WTC11 (cell line): Measurements from ENCODE around the gene CCDC12. TPM values are rescaled to one million over a fixed set of nuclear protein-coding genes. Genes with fewer than 3 reads are reported as not detected.

Source experiments
- ATAC-seq: fragments of 200-7000 bp; cut with Tn5 transposase; 2 replicates; pipeline ENCODE4 v1.10.0; 2021; ENCODE audit warnings: mild to moderate bottlenecking, moderate library complexity
- CTCF ChIA-PET: fragments of 300-600 bp; sonication (Branson Sonifier 250); formaldehyde crosslinking; loops from one replicate; lab custom pipeline; 2021; ENCODE audit warnings: antibody characterized with exemption; lab: Charles Lee
- POLR2A ChIA-PET: fragments of 350-600 bp; sonication (Branson Sonifier 250); formaldehyde crosslinking; loops from one replicate; lab custom pipeline; 2021; ENCODE audit warnings: antibody characterized with exemption; lab: Charles Lee
- DNase-seq: peaks from one replicate; pipeline ENCODE4 v3.0.0; 2021; ENCODE audit warnings: low spot score
- H3K27ac Mint-ChIP-seq: 2 replicates; pipeline ENCODE4 v1.8.0; 2021; ENCODE audit warnings: mixed read lengths
- H3K27me3 Mint-ChIP-seq: 2 replicates; pipeline ENCODE4 v1.8.0; 2021; ENCODE audit warnings: low read depth, mild to moderate bottlenecking, moderate library complexity, mixed read lengths
- H3K36me3 Mint-ChIP-seq: 2 replicates; pipeline ENCODE4 v1.8.0; 2021; ENCODE audit warnings: mixed read lengths
- H3K4me1 Mint-ChIP-seq: 2 replicates; pipeline ENCODE4 v1.8.0; 2022; ENCODE audit warnings: mixed read lengths
- H3K4me3 Mint-ChIP-seq: 2 replicates; pipeline ENCODE4 v1.8.0; 2021; ENCODE audit warnings: mild to moderate bottlenecking, moderate library complexity, mixed read lengths
- H3K9me3 Mint-ChIP-seq: 2 replicates; pipeline ENCODE4 v1.8.0; 2021; ENCODE audit warnings: mixed read lengths
- ATF1 ChIP-seq: sonication (generic); formaldehyde crosslinking; IDR thresholded peaks from 2 replicates; pipeline ENCODE4 v1.8.1; 2023; ENCODE audit warnings: mild to moderate bottlenecking, moderate library complexity, missing genetic modification reagents
- ATF2 ChIP-seq: sonication (generic); formaldehyde crosslinking; IDR thresholded peaks from 2 replicates; pipeline ENCODE4 v1.8.1; 2022; ENCODE audit warnings: low read depth, missing genetic modification reagents, borderline replicate concordance
- ATF6 ChIP-seq: sonication (generic); formaldehyde crosslinking; IDR thresholded peaks from 2 replicates; pipeline ENCODE4 v1.8.1; 2023; ENCODE audit warnings: mild to moderate bottlenecking, missing genetic modification reagents
- ELF4 ChIP-seq: sonication (generic); formaldehyde crosslinking; IDR thresholded peaks from 2 replicates; pipeline ENCODE4 v1.8.1; 2022; ENCODE audit warnings: low read depth, mild to moderate bottlenecking, moderate library complexity, missing genetic modification reagents
- EMX1 ChIP-seq: fragments of 250-450 bp; sonication (Bioruptor Pico); IDR thresholded peaks from 2 replicates; pipeline ENCODE4 v1.8.0; 2021; ENCODE audit warnings: mild to moderate bottlenecking
- ETV6 ChIP-seq: sonication (generic); formaldehyde crosslinking; IDR thresholded peaks from 2 replicates; pipeline ENCODE4 v1.8.1; 2022; ENCODE audit warnings: mild to moderate bottlenecking, missing genetic modification reagents
- FOXJ3 ChIP-seq: sonication (generic); formaldehyde crosslinking; IDR thresholded peaks from 2 replicates; pipeline ENCODE4 v1.9.0; 2021; ENCODE audit warnings: missing genetic modification reagents, mild to moderate bottlenecking, borderline replicate concordance
- FOXP1 ChIP-seq: sonication (generic); formaldehyde crosslinking; IDR thresholded peaks from 2 replicates; pipeline ENCODE4 v1.8.0; 2022; ENCODE audit warnings: missing genetic modification reagents, mild to moderate bottlenecking, moderate library complexity, borderline replicate concordance
- GABPB1 ChIP-seq: sonication (generic); formaldehyde crosslinking; IDR thresholded peaks from 2 replicates; pipeline ENCODE4 v1.8.1; 2023; ENCODE audit warnings: mild to moderate bottlenecking, missing genetic modification reagents
- HMGA2 ChIP-seq: fragments of 250-450 bp; sonication (Bioruptor Pico); IDR thresholded peaks from 2 replicates; pipeline ENCODE4 v1.4.0; 2021; ENCODE audit warnings: mild to moderate bottlenecking, moderate library complexity
- JAZF1 ChIP-seq: fragments of 250-450 bp; sonication (Bioruptor Pico); IDR thresholded peaks from 2 replicates; pipeline ENCODE4 v1.9.0; 2021; ENCODE audit warnings: moderate library complexity, mild to moderate bottlenecking, inconsistent platforms
- NR2C2 ChIP-seq: sonication (generic); formaldehyde crosslinking; IDR thresholded peaks from 2 replicates; pipeline ENCODE4 v1.8.0; 2022; ENCODE audit warnings: mild to moderate bottlenecking, missing genetic modification reagents
- NR3C1 ChIP-seq: sonication (generic); formaldehyde crosslinking; conservative IDR thresholded peaks from 2 replicates; pipeline ENCODE4 v1.8.1; 2023; ENCODE audit warnings: low read depth, mild to moderate bottlenecking, missing genetic modification reagents
- PRRX2 ChIP-seq: fragments of 250-450 bp; sonication (Bioruptor Pico); IDR thresholded peaks from 2 replicates; pipeline ENCODE4 v1.8.0; 2021; ENCODE audit warnings: mild to moderate bottlenecking
- RELA ChIP-seq: sonication (generic); formaldehyde crosslinking; IDR thresholded peaks from 2 replicates; pipeline ENCODE4 v1.8.1; 2022; ENCODE audit warnings: missing genetic modification reagents, mild to moderate bottlenecking, borderline replicate concordance
- SMAD3 ChIP-seq: sonication (generic); formaldehyde crosslinking; IDR thresholded peaks from 2 replicates; pipeline ENCODE4 v1.8.0; 2022; ENCODE audit warnings: missing genetic modification reagents, mild to moderate bottlenecking, borderline replicate concordance
- SMAD4 ChIP-seq: sonication (generic); formaldehyde crosslinking; IDR thresholded peaks from 2 replicates; pipeline ENCODE4 v1.8.0; 2022; ENCODE audit warnings: mild to moderate bottlenecking, missing genetic modification reagents
- SP1 ChIP-seq: sonication (generic); formaldehyde crosslinking; conservative IDR thresholded peaks from 2 replicates; pipeline ENCODE4 v1.8.1; 2022; ENCODE audit warnings: missing genetic modification reagents
- ZNF138 ChIP-seq: sonication (generic); formaldehyde crosslinking; conservative IDR thresholded peaks from 2 replicates; pipeline ENCODE4 v1.8.1; 2022; ENCODE audit warnings: mild to moderate bottlenecking, moderate library complexity, missing genetic modification reagents
- ZNF219 ChIP-seq: sonication (generic); formaldehyde crosslinking; IDR thresholded peaks from 2 replicates; pipeline ENCODE4 v1.8.0; 2023; ENCODE audit warnings: missing genetic modification reagents, mild to moderate bottlenecking, borderline replicate concordance
- ZNF423 ChIP-seq: fragments of 250-450 bp; sonication (Bioruptor Pico); IDR thresholded peaks from 2 replicates; pipeline ENCODE4 v2.1.2; 2022; ENCODE audit warnings: mild to moderate bottlenecking, moderate library complexity
- ZNF425 ChIP-seq: fragments of 250-450 bp; sonication (Bioruptor Pico); conservative IDR thresholded peaks from 2 replicates; pipeline ENCODE4 v1.9.0; 2021; ENCODE audit warnings: mild to moderate bottlenecking
- total RNA-seq: library from RNA; stranded (reverse); gene quantifications from 3 replicates; pipeline ENCODE4 v1.2.3, GENCODE V29; 2021
- TF ChIP-seq, protein P1 (sequence below): fragments of 250-450 bp; sonication (Bioruptor Pico); IDR thresholded peaks from 2 replicates; pipeline ENCODE4 v2.1.2; 2022; ENCODE audit warnings: mild to moderate bottlenecking, moderate library complexity

CCDC12 gene
- total RNA-seq, 1 experiment from 2014 or later, result 59.1 TPM

- Mint-ChIP-seq H3K9me3 (no peaks in the 10 kb centered on the region), H3K4me3 (no peak overlapping the region), H3K36me3 (peaks cover 34% of the 10 kb centered on the region), H3K27me3 (no peaks in the 10 kb centered on the region), H3K4me1 (0 out of 2 replicates have a peak, but pooled peaks cover 4% of the 10 kb centered on the region), H3K27ac (no peak overlapping the region)
- ATAC-seq (no peak), DNase-seq (no peak)
- ChIA-PET POLR2A (no interaction called here), CTCF (interaction anchor here (1.3 kb wide), 1 partner anchor 9 kb away, joined by 3 read pairs; no protein-coding TSS in a partner anchor)
- TF ChIP-seq ATF2 (no peak), EMX1 (CRISPR knock-in tag) (no peak), JAZF1 (CRISPR knock-in tag) (no peak), ELF4 (no peak), ATF6 (CRISPR knock-in tag) (no peak), GABPB1 (no peak), FOXJ3 (CRISPR knock-in tag) (no peak), RELA (CRISPR knock-in tag) (no peak), PRRX2 (CRISPR knock-in tag) (no peak), NR3C1 (CRISPR knock-in tag) (no peak)
- TF ChIP-seq, protein P1, sequence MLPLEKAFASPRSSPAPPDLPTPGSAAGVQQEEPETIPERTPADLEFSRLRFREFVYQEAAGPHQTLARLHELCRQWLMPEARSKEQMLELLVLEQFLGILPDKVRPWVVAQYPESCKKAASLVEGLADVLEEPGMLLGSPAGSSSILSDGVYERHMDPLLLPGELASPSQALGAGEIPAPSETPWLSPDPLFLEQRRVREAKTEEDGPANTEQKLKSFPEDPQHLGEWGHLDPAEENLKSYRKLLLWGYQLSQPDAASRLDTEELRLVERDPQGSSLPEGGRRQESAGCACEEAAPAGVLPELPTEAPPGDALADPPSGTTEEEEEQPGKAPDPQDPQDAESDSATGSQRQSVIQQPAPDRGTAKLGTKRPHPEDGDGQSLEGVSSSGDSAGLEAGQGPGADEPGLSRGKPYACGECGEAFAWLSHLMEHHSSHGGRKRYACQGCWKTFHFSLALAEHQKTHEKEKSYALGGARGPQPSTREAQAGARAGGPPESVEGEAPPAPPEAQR (CRISPR knock-in tag), result no peak
Observed at GRCh38 chr3:46926039-46926438, 50.5 kb downstream of the CCDC12 start.

GRCh38 chr3:46925585-46925934 lies 51.0 kb downstream of the CCDC12 start:
- DNase-seq (no peak), ATAC-seq (no peak)
- ChIA-PET CTCF (interaction anchor here (1.3 kb wide), 1 partner anchor 10 kb away, joined by 3 read pairs; no protein-coding TSS in a partner anchor), POLR2A (no interaction called here)
- no peaks in the 10 kb centered on the region for H3K27me3 Mint-ChIP-seq
- no peak overlapping the region for H3K4me3 Mint-ChIP-seq
- TF ChIP-seq FOXP1 (CRISPR knock-in tag), result no peak
- TF ChIP-seq SP1 (CRISPR knock-in tag), result no peak
- no peak for TF ChIP-seq ZNF219 (CRISPR knock-in tag)
- TF ChIP-seq ETV6 (CRISPR knock-in tag), result no peak
- no peak for TF ChIP-seq NR3C1 (CRISPR knock-in tag)
- no peak for TF ChIP-seq ZNF138 (CRISPR knock-in tag)
- TF ChIP-seq NR2C2 (CRISPR knock-in tag), result no peak
- no peak for TF ChIP-seq ATF1 (CRISPR knock-in tag)
- TF ChIP-seq HMGA2, result no peak
- no peak for TF ChIP-seq ZNF425 (CRISPR knock-in tag)
- TF ChIP-seq SMAD3 (CRISPR knock-in tag), result no peak
- TF ChIP-seq SMAD4, result no peak
- TF ChIP-seq ZNF423 (CRISPR knock-in tag), result no peak
- H3K36me3 Mint-ChIP-seq, result peaks cover 38% of the 10 kb centered on the region
- H3K4me1 Mint-ChIP-seq, result no peaks in the 10 kb centered on the region
- no peaks in the 10 kb centered on the region for H3K9me3 Mint-ChIP-seq
- H3K27ac Mint-ChIP-seq, result no peak overlapping the region
